ENCODE results near the gene TRIM77. TPM values are rescaled to one million over a fixed set of nuclear protein-coding genes. Genes with fewer than 3 reads are reported as not detected.
"Not testable (repeated sequence)": the region's sequence is repeated elsewhere in the genome, so short reads cannot be mapped to it uniquely, and the experiment has no call there.

The TRIM77 gene, protein sequence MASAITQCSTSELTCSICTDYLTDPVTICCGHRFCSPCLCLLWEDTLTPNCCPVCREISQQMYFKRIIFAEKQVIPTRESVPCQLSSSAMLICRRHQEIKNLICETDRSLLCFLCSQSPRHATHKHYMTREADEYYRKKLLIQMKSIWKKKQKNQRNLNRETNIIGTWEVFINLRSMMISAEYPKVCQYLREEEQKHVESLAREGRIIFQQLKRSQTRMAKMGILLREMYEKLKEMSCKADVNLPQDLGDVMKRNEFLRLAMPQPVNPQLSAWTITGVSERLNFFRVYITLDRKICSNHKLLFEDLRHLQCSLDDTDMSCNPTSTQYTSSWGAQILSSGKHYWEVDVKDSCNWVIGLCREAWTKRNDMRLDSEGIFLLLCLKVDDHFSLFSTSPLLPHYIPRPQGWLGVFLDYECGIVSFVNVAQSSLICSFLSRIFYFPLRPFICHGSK
- not detected for total RNA-seq
- not detected for polyA plus RNA-seq

DNA sequence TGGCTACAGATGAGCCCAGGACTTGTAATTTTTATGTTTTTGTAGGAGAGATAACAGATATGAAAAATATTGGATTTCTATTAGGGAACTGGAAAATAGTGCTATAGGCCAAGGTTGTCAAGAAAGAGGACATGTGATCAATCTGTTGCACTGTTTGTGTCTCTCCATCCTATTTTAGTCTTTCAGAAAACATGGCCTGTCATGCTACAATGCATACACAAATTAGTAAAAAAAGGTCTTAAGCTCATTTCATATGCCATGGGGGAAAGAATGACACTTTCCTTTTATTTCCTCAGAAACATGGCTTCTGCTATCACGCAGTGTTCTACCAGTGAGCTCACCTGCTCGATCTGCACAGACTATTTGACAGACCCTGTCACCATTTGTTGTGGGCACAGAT, at the start of gene TRIM77:
Gene TRIM77, plus strand, starts transcription at position 301 of the 400 bp plus-strand sequence. Its CDS starts 0 bp downstream, at position 301.
- H3K4me3 Mint-ChIP-seq; DNase-seq; H3K4me3 ChIP-seq (ENCODE audit: low read length in 2 of 2); POLR2A ChIA-PET (ENCODE audit: partially characterized antibody); H3K27me3 ChIP-seq (ENCODE audit: insufficient read depth, low read length); H3K27me3 Mint-ChIP-seq; H3K4me1 ChIP-seq (ENCODE audit: insufficient read depth, low read length); H3K27ac Mint-ChIP-seq; intact Hi-C loops (cut with micrococcal nuclease); H3K9me3 ChIP-seq (ENCODE audit: control insufficient read depth in 1 of 2, low read length in 2 of 2); H3K36me3 Mint-ChIP-seq; H3K27ac ChIP-seq (ENCODE audit: low read depth, low read length); H3K4me1 Mint-ChIP-seq; H3K36me3 ChIP-seq (ENCODE audit: insufficient read depth, low read length): not testable (repeated sequence)
- H3K9me3 Mint-ChIP-seq, result peaks cover 0 to 13% (median 6%) of the 10 kb centered on the region in 8 donors
- CTCF ChIA-PET (ENCODE audit: partially characterized antibody), result interaction anchor here (1.0 kb wide), 1 partner anchor 9 kb away, joined by 3 read pairs; no protein-coding TSS in a partner anchor

DNA sequence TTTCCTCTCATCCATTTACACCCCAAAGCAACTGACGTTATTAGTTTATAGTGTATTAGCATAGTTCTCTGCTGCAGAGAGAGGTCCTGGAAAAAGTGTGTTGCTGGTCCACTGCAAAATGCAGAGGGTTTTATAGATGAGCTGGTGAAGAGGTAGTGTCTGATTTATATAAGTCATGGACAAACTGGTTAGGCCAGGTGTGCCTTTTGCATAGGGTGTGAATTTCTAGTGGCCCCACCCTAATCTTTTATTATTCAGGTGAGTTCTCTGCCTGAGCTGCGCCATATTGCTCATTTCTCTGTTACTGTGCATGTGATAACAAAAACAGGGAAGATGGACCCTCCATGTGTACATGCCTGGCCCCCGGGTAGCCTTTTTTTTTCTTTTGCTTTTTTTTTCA, 43.1 kb upstream of the TRIM77 start:
- Mint-ChIP-seq H3K27ac (no peak overlapping the region), H3K9me3 (peaks cover 0 to 2% (median 0%) of the 10 kb centered on the region in 8 donors), H3K27me3 (no peaks in the 10 kb centered on the region), H3K4me1 (no peaks in the 10 kb centered on the region), H3K4me3 (no peak overlapping the region), H3K36me3 (no peaks in the 10 kb centered on the region)
- CTCF ChIA-PET (ENCODE audit: partially characterized antibody), result no interaction called here
- Histone ChIP-seq H3K27me3 (ENCODE audit: insufficient read depth, low read length) (no peaks in the 10 kb centered on the region), H3K9me3 (ENCODE audit: control insufficient read depth in 1 of 2, low read length in 2 of 2) (no peaks in the 10 kb centered on the region), H3K36me3 (ENCODE audit: insufficient read depth, low read length) (no peaks in the 10 kb centered on the region), H3K4me3 (ENCODE audit: low read length in 2 of 2) (no peak overlapping the region), H3K27ac (ENCODE audit: low read depth, low read length) (no peak overlapping the region), H3K4me1 (ENCODE audit: insufficient read depth, low read length) (no peaks in the 10 kb centered on the region)
- POLR2A ChIA-PET (ENCODE audit: partially characterized antibody), result no interaction called here
- no peak for DNase-seq
- intact Hi-C loops (cut with micrococcal nuclease), result no loop called here

DNA sequence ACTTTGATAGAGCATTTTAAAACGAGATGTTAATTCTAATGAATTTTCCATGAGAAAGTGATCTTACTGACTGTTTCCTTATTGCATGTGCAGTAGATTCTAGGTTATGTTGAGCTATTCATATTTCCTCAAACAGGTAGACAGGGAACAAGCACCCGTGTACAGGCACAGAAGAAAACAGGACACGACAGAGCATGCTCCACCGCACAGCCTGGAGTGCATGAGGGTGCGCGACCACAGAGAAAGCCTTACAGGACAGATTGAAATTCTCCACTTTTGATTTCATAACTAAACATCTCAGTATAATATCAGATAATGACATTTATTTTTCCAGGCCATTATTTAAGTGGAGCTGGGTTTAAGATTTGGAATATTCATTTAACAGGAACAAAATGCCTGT, 41.9 kb upstream of the TRIM77 start:
- H3K4me3 ChIP-seq (ENCODE audit: low read length in 2 of 2); H3K27me3 ChIP-seq (ENCODE audit: insufficient read depth, low read length); intact Hi-C loops (cut with micrococcal nuclease); H3K36me3 ChIP-seq (ENCODE audit: insufficient read depth, low read length); CTCF ChIA-PET (ENCODE audit: partially characterized antibody); H3K27ac Mint-ChIP-seq; H3K4me1 Mint-ChIP-seq; H3K27me3 Mint-ChIP-seq; H3K9me3 ChIP-seq (ENCODE audit: control insufficient read depth in 1 of 2, low read length in 2 of 2); H3K4me1 ChIP-seq (ENCODE audit: insufficient read depth, low read length); DNase-seq; H3K9me3 Mint-ChIP-seq; POLR2A ChIA-PET (ENCODE audit: partially characterized antibody); H3K36me3 Mint-ChIP-seq; H3K27ac ChIP-seq (ENCODE audit: low read depth, low read length); H3K4me3 Mint-ChIP-seq: not testable (repeated sequence)

DNA sequence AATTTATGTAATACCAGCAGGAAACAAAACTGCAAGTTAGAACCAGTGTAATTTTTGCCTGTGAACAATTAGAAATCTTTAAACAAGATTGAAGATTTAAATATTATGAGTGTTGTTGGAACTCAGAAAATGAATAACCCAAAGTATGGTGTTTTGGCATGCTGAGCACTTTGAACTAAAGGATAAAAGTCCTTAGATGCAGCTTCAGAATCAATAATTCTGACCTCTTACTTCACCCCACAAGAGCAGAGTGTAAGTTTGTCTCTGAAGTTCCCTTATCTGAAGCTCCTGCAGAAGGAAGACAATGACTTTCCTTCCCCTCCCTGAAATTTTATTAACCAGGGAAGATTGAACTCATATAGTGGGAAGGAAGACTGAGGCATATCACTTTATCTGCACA, 40.5 kb upstream of the TRIM77 start:
- H3K4me1 Mint-ChIP-seq; POLR2A ChIA-PET (ENCODE audit: partially characterized antibody); H3K9me3 Mint-ChIP-seq; intact Hi-C loops (cut with micrococcal nuclease); DNase-seq; H3K27ac Mint-ChIP-seq; H3K27ac ChIP-seq (ENCODE audit: low read depth, low read length); H3K4me1 ChIP-seq (ENCODE audit: insufficient read depth, low read length); H3K27me3 ChIP-seq (ENCODE audit: insufficient read depth, low read length); H3K27me3 Mint-ChIP-seq; H3K4me3 Mint-ChIP-seq; CTCF ChIA-PET (ENCODE audit: partially characterized antibody); H3K9me3 ChIP-seq (ENCODE audit: control insufficient read depth in 1 of 2, low read length in 2 of 2); H3K36me3 Mint-ChIP-seq; H3K36me3 ChIP-seq (ENCODE audit: insufficient read depth, low read length); H3K4me3 ChIP-seq (ENCODE audit: low read length in 2 of 2): not testable (repeated sequence)

DNA sequence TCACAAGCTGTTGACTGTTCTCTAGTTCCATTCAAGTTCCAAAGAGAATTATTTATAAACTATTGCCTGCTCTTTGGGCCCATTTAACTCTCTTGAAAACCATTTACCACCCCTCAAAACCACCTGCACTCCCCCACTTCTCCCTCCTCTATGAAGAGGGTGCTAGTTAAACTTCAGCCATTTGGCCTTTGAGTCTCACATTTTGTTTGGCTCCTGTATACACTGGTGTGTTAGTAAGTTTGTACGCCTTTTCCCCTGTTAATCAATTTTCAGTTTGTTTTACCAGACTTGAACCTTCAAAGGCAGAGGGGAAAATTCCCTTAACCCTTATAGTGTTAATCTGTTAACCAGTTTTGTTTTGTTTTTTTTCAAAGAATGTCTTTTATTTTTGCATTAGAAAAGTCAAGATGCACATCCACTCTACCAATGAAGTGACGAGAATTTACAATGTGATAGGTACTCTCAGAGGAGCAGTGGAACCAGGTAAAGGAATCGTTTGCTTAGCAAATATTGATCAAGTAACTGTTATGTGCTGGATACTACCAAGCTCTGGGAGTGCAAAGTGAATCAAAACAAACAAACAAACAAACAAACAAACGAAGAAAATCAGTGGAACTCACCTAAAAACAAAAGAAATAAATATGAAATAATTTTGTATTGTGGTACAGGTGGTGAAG, 40.0 kb upstream of the TRIM77 start:
- H3K4me3 Mint-ChIP-seq; POLR2A ChIA-PET (ENCODE audit: partially characterized antibody); H3K4me1 ChIP-seq (ENCODE audit: insufficient read depth, low read length): not testable (repeated sequence)

DNA sequence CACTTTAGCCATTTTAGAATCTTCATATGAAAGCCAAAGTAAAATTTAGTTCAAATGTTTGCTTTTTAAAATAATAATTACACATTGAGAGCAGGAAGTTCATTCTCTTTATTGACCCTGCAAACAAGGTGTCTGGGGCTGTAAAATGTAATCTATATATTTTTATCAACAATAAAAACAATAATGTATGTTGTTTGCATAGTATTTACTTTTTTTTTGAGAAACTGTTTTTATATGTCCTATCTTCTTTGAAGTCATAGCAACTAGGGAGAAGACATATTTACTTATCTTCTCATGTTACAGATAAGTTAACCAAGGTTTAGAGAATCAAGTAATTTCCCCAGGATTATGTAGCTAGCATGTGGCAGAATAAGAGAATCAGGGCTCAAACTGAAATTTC, 37.6 kb upstream of the TRIM77 start:
- H3K27ac ChIP-seq (ENCODE audit: low read depth, low read length); H3K27ac Mint-ChIP-seq; H3K4me3 ChIP-seq (ENCODE audit: low read length in 2 of 2); intact Hi-C loops (cut with micrococcal nuclease); H3K4me1 Mint-ChIP-seq; DNase-seq; H3K4me3 Mint-ChIP-seq; H3K4me1 ChIP-seq (ENCODE audit: insufficient read depth, low read length); H3K27me3 Mint-ChIP-seq; H3K9me3 Mint-ChIP-seq; H3K36me3 Mint-ChIP-seq; H3K27me3 ChIP-seq (ENCODE audit: insufficient read depth, low read length); H3K36me3 ChIP-seq (ENCODE audit: insufficient read depth, low read length); H3K9me3 ChIP-seq (ENCODE audit: control insufficient read depth in 1 of 2, low read length in 2 of 2); CTCF ChIA-PET (ENCODE audit: partially characterized antibody); POLR2A ChIA-PET (ENCODE audit: partially characterized antibody): not testable (repeated sequence)

More for the DNA sequence above, 40.0 kb upstream of the TRIM77 start:
- H3K4me1 Mint-ChIP-seq; H3K27ac Mint-ChIP-seq; H3K36me3 Mint-ChIP-seq; H3K9me3 ChIP-seq (ENCODE audit: control insufficient read depth in 1 of 2, low read length in 2 of 2); H3K27ac ChIP-seq (ENCODE audit: low read depth, low read length); H3K27me3 ChIP-seq (ENCODE audit: insufficient read depth, low read length); H3K9me3 Mint-ChIP-seq; H3K4me3 ChIP-seq (ENCODE audit: low read length in 2 of 2); H3K36me3 ChIP-seq (ENCODE audit: insufficient read depth, low read length); intact Hi-C loops (cut with micrococcal nuclease); DNase-seq; H3K27me3 Mint-ChIP-seq; CTCF ChIA-PET (ENCODE audit: partially characterized antibody): not testable (repeated sequence)

DNA sequence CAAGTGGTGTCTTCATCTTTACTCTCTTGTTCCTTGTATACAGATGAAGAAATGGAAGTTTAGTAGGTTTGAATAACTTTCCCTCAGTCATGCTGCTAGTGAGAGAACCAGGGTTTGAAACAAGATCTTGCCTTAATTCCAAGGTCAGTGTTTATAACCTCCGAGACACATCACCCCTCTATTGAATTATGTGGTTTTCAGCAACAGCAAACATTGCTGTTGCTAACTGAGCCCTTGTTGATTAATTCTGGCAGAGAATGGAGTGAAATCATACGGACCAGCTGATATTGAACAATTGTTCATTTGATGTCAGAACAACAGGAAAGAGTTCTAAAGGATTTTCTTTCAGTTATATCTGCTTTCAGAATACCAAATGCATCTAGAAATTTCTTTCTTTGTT, 36.7 kb upstream of the TRIM77 start:
- H3K27ac Mint-ChIP-seq; CTCF ChIA-PET (ENCODE audit: partially characterized antibody); DNase-seq; H3K4me1 ChIP-seq (ENCODE audit: insufficient read depth, low read length); H3K9me3 ChIP-seq (ENCODE audit: control insufficient read depth in 1 of 2, low read length in 2 of 2); H3K9me3 Mint-ChIP-seq; H3K27ac ChIP-seq (ENCODE audit: low read depth, low read length); POLR2A ChIA-PET (ENCODE audit: partially characterized antibody); H3K36me3 ChIP-seq (ENCODE audit: insufficient read depth, low read length); H3K4me3 ChIP-seq (ENCODE audit: low read length in 2 of 2); H3K4me1 Mint-ChIP-seq; H3K27me3 ChIP-seq (ENCODE audit: insufficient read depth, low read length); H3K36me3 Mint-ChIP-seq; H3K4me3 Mint-ChIP-seq; intact Hi-C loops (cut with micrococcal nuclease); H3K27me3 Mint-ChIP-seq: not testable (repeated sequence)
